ENCODE measurements around the gene LRPPRC. TPM values are rescaled to one million over a fixed set of nuclear protein-coding genes. Genes with fewer than 3 reads are reported as not detected.
"Not testable (repeated sequence)": the region's sequence is repeated elsewhere in the genome, so short reads cannot be mapped to it uniquely, and the experiment has no call there.

LRPPRC gene
- total RNA-seq, 6 experiments from 2014 or later: 57.6 to 77.6 (median 65.7) TPM

- no peak overlapping the region for H3K27ac Mint-ChIP-seq
- H3K4me1 Mint-ChIP-seq (ENCODE audit: low read depth): no peaks in the 10 kb centered on the region
- H3K4me3 Mint-ChIP-seq: no peak overlapping the region
- H3K36me3 Mint-ChIP-seq (ENCODE audit: low read depth): peaks cover 10% of the 10 kb centered on the region
- H3K9me3 Mint-ChIP-seq: no peaks in the 10 kb centered on the region
- TF ChIP-seq CTCF (IDR thresholded peaks at IDR 0.05): no peak
- no peaks in the 10 kb centered on the region; the same call in 1 of the 2 replicates for H3K27me3 Mint-ChIP-seq (ENCODE audit: insufficient read depth)
- no peak for DNase-seq
Measured at GRCh38 chr2:43924463-43924862, 71.3 kb downstream of the LRPPRC start.

GRCh38 chr2:43911136-43911790, 84.5 kb downstream of the LRPPRC start:
- H3K4me1 Mint-ChIP-seq (ENCODE audit: low read depth); H3K9me3 Mint-ChIP-seq; H3K27ac Mint-ChIP-seq; DNase-seq; H3K27me3 Mint-ChIP-seq (ENCODE audit: insufficient read depth); H3K4me3 Mint-ChIP-seq: not testable (repeated sequence)
- H3K36me3 Mint-ChIP-seq (ENCODE audit: low read depth): peaks cover 30% of the 10 kb centered on the region

- no peak for TF ChIP-seq CTCF (IDR thresholded peaks at IDR 0.05)
- no peaks in the 10 kb centered on the region for H3K9me3 Mint-ChIP-seq
- H3K27me3 Mint-ChIP-seq (ENCODE audit: insufficient read depth): no peaks in the 10 kb centered on the region; the same call in 1 of the 2 replicates
- peaks cover 28% of the 10 kb centered on the region for H3K36me3 Mint-ChIP-seq (ENCODE audit: low read depth)
- H3K27ac Mint-ChIP-seq: no peak overlapping the region
- no peak for DNase-seq
- no peak overlapping the region for H3K4me3 Mint-ChIP-seq
- no peaks in the 10 kb centered on the region for H3K4me1 Mint-ChIP-seq (ENCODE audit: low read depth)
Measured at GRCh38 chr2:43906448-43907109, 89.2 kb downstream of the LRPPRC start.

GRCh38 chr2:43905871-43906270, 89.9 kb downstream of the LRPPRC start:
- Mint-ChIP-seq H3K4me1 (ENCODE audit: low read depth) (no peaks in the 10 kb centered on the region), H3K9me3 (no peaks in the 10 kb centered on the region), H3K27ac (no peak overlapping the region), H3K4me3 (no peak overlapping the region), H3K36me3 (ENCODE audit: low read depth) (peaks cover 23% of the 10 kb centered on the region), H3K27me3 (ENCODE audit: insufficient read depth) (no peaks in the 10 kb centered on the region; the same call in 1 of the 2 replicates)
- TF ChIP-seq CTCF (IDR thresholded peaks at IDR 0.05): no peak
- DNase-seq: no peak

- TF ChIP-seq CTCF (IDR thresholded peaks at IDR 0.05): no peak
Measured at GRCh38 chr2:43905371-43905803, 90.4 kb downstream of the LRPPRC start.

GRCh38 chr2:43899589-43899988, 96.2 kb downstream of the LRPPRC start:
- no peaks in the 10 kb centered on the region for H3K4me1 Mint-ChIP-seq (ENCODE audit: low read depth)
- no peak overlapping the region for H3K27ac Mint-ChIP-seq
- DNase-seq: no peak
- peaks cover 15% of the 10 kb centered on the region for H3K36me3 Mint-ChIP-seq (ENCODE audit: low read depth)
- H3K4me3 Mint-ChIP-seq: no peak overlapping the region
- H3K27me3 Mint-ChIP-seq (ENCODE audit: insufficient read depth): no peaks in the 10 kb centered on the region
- no peak for TF ChIP-seq CTCF (IDR thresholded peaks at IDR 0.05)
- H3K9me3 Mint-ChIP-seq: no peaks in the 10 kb centered on the region

More at GRCh38 chr2:43905371-43905803, 90.4 kb downstream of the LRPPRC start:
- no peaks in the 10 kb centered on the region; the same call in 1 of the 2 replicates for H3K27me3 Mint-ChIP-seq (ENCODE audit: insufficient read depth)
- no peaks in the 10 kb centered on the region for H3K9me3 Mint-ChIP-seq
- no peak overlapping the region for H3K27ac Mint-ChIP-seq
- no peaks in the 10 kb centered on the region for H3K4me1 Mint-ChIP-seq (ENCODE audit: low read depth)
- DNase-seq: no peak
- no peak overlapping the region for H3K4me3 Mint-ChIP-seq
- peaks cover 23% of the 10 kb centered on the region for H3K36me3 Mint-ChIP-seq (ENCODE audit: low read depth)
